ENCODE measurements around the gene TRIM15. TPM values are rescaled to one million over a fixed set of nuclear protein-coding genes. Genes with fewer than 3 reads are reported as not detected.
A peak's percentile ranks its signal among the peaks of the same experiment; 100 is the strongest.

TRIM15 gene
- total and polyA plus RNA-seq, 7 donors = 0.28 to 52.0 (median 38.4) TPM; not detected in 2

DNA sequence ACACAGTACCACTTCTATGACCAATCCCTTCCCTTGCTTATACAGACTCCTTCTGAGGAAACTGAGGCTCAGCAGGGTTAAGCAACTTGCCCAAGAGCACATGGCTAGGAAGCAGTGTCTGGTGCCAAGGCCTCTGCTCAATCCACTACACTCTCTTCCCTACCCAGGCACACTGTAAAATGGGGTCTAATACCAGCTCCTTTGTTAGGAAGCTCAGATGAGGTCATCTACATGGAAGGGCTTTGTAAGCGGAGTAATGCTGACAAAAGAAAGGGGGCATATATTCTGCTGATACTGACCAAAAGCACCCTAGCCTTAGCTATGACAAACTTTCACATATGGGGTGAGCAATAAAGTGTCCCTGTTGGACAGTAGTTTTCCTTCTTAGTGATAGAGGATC, 40.8 kb downstream of the TRIM15 start:
- TF ChIP-seq POLR2AphosphoS5 (IDR thresholded peaks at IDR 0.05) (no peak), EP300 (IDR thresholded peaks at IDR 0.05) (no peak), POLR2A (IDR thresholded peaks at IDR 0.05) (no peak)
- TF ChIP-seq, protein P1, sequence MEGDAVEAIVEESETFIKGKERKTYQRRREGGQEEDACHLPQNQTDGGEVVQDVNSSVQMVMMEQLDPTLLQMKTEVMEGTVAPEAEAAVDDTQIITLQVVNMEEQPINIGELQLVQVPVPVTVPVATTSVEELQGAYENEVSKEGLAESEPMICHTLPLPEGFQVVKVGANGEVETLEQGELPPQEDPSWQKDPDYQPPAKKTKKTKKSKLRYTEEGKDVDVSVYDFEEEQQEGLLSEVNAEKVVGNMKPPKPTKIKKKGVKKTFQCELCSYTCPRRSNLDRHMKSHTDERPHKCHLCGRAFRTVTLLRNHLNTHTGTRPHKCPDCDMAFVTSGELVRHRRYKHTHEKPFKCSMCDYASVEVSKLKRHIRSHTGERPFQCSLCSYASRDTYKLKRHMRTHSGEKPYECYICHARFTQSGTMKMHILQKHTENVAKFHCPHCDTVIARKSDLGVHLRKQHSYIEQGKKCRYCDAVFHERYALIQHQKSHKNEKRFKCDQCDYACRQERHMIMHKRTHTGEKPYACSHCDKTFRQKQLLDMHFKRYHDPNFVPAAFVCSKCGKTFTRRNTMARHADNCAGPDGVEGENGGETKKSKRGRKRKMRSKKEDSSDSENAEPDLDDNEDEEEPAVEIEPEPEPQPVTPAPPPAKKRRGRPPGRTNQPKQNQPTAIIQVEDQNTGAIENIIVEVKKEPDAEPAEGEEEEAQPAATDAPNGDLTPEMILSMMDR (IDR thresholded peaks at IDR 0.05) = no peak
- Histone ChIP-seq H3K27ac (no peak overlapping the region), H3K4me3 (no peak overlapping the region), H3K27me3 (no peaks in the 10 kb centered on the region), H3K9me3 (no peaks in the 10 kb centered on the region), H3K36me3 (peaks cover 3 to 13% (median 7%) of the 10 kb centered on the region in 4 donors), H3K4me1 (peaks cover 0 to 26% (median 18%) of the 10 kb centered on the region in 4 donors)
- DNase-seq = no peak
- 94 to 95% methylated on average over 1 of the region's 1 CpG for WGBS, 2 donors
- intact Hi-C loops (cut with DNase I) = no loop called here

DNA sequence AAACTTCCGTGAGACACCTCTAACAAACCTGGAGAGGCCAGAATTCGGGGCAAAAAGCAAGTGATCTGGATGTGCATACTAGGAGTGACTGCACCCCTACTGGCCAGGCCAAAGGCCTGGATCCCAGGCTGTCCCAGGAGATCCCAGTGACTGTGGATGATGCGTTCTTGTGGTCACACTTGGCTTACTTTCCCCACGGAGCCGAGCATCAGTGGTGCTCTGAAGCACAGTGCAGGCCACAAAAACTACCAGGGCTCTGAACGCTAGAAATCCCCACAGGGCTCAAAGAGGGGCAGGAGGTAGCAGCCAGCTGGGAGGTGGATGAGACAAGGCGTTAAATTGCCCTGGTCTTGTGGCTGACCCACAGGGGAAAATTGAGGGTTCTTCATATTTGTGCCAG, 42.8 kb downstream of the TRIM15 start:
- 77 to 91% methylated on average over 7 of the region's 7 CpGs for WGBS, 2 donors
- Histone ChIP-seq H3K27ac (peak overlapping the region in 1 of 4 donors; percentile 72), H3K4me1 (peaks cover 0 to 45% (median 31%) of the 10 kb centered on the region in 4 donors), H3K9me3 (no peaks in the 10 kb centered on the region), H3K36me3 (no peaks in the 10 kb centered on the region), H3K27me3 (no peaks in the 10 kb centered on the region), H3K4me3 (no peak overlapping the region)
- TF ChIP-seq EP300 (IDR thresholded peaks at IDR 0.05) (no peak), POLR2AphosphoS5 (IDR thresholded peaks at IDR 0.05) (no peak), POLR2A (IDR thresholded peaks at IDR 0.05) (no peak)
- TF ChIP-seq, protein P1 (IDR thresholded peaks at IDR 0.05) = no peak
- intact Hi-C loops (cut with DNase I) = no loop called here
- DNase-seq = peak; percentile 52

DNA sequence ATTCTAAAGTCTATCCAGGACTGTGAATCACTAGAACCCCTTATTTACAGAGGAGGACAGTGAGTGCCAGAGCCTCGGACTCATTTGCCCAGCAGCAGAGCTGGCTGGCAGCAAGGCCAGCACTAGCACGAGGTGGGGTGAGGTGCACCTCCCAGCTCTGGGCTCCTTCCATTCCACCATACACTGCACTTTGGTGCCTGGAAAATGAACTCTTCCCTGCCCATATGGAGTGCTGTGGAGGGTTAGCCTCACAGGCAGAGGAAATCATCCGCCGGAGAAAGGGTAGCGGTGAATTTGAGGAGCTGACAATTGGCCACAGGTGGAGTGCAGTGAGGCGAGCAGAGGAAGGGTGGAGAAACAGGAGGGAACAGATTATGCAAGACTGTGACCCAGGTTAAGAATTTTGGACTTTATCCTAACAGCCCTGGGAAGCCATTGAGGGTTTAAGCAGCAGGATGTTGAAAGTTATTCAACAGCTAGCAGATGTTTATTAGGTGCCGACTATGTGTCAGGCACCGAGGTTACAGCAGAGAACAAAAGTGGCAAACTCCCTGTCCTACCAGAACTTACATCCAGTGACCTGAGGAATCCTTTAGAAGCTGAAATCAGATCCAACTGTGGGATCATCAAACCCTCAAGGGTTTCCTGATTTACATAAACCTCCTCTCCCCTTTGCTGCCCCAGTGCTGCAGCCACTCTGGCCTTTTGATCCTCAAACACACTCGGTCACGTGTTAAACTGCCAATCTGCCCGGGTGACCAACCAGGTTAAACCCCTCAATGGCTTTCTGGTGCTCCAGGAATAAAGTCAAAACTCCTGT, 43.7 kb downstream of the TRIM15 start:
- peaks cover 0 to 53% (median 40%) of the 10 kb centered on the region in 4 donors for H3K4me1 ChIP-seq
- no peak overlapping the region for H3K4me3 ChIP-seq
- DNase-seq = peak; percentile 65
- peak overlapping the region; percentile 45 to 72 (median 58) for H3K27ac ChIP-seq
- H3K36me3 ChIP-seq = no peaks in the 10 kb centered on the region
- TF ChIP-seq, protein P1 (IDR thresholded peaks at IDR 0.05) = no peak
- TF ChIP-seq EP300 (IDR thresholded peaks at IDR 0.05) = no peak
- no peak for TF ChIP-seq POLR2A (IDR thresholded peaks at IDR 0.05)
- peak in 1 of 4 donors; percentile 15 for TF ChIP-seq POLR2AphosphoS5 (IDR thresholded peaks at IDR 0.05)
- intact Hi-C loops (cut with DNase I) = no loop called here
- 17 to 56% methylated on average over 11 of the region's 11 CpGs for WGBS, 2 donors
- H3K27me3 ChIP-seq = no peaks in the 10 kb centered on the region
- no peaks in the 10 kb centered on the region for H3K9me3 ChIP-seq

DNA sequence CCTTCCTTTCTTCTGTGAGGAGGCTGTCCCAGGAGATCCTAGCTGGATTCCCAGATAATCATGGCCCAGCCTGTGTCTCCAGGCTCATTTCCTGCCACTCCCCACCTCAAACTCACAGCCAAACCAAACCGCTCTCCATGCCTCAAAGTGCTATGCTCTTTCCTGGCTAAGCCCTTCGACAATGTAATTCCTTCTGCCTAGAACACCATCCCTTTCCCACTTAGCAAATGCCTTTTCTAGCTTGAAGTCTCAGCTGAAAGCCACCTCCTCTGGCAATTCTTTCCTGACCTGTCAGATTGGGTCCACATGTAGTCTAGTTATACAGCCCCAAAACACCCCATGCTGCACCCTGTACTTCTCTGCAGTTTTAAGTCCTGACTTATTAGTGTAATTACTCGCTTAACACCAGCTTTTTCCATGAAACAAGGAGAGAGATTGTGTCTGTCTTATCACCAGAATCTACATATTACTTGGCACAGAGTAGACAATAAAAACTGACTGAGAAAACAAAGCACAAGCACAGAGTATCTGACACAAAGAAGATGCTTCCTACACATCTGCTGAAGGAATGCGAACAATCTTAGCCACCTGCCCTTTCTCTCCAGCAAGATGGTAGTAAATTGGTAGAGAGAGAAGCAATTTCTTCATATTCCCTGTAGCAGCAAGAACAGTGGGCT, 44.4 kb downstream of the TRIM15 start:
- Histone ChIP-seq H3K4me3 (no peak overlapping the region), H3K9me3 (no peaks in the 10 kb centered on the region), H3K4me1 (peaks cover 0 to 60% (median 47%) of the 10 kb centered on the region in 4 donors), H3K27ac (peak overlapping the region; percentile 45 to 72 (median 58)), H3K27me3 (no peaks in the 10 kb centered on the region), H3K36me3 (no peaks in the 10 kb centered on the region)
- 20 to 56% methylated on average over 4 of the region's 4 CpGs for WGBS, 2 donors
- no peak for TF ChIP-seq POLR2AphosphoS5 (IDR thresholded peaks at IDR 0.05)
- TF ChIP-seq EP300 (IDR thresholded peaks at IDR 0.05) = no peak
- TF ChIP-seq, protein P1 (IDR thresholded peaks at IDR 0.05) = no peak
- no peak for TF ChIP-seq POLR2A (IDR thresholded peaks at IDR 0.05)
- no peak for DNase-seq
- intact Hi-C loops (cut with DNase I) = no loop called here
